ENCODE measurements around the gene CRYZ. TPM values are rescaled to one million over a fixed set of nuclear protein-coding genes. Genes with fewer than 3 reads are reported as not detected.
"Not testable (repeated sequence)": the region's sequence is repeated elsewhere in the genome, so short reads cannot be mapped to it uniquely, and the experiment has no call there.

Gene CRYZ
- total RNA-seq, 4 donors from 2014 or later: 16.1 to 39.5 (median 23.6) TPM

GRCh38 chr1:74763807-74764206, 31.0 kb upstream of the CRYZ start:
- WGBS, 2 donors: 84 to 89% methylated on average over 4 of the region's 4 CpGs
- no peak overlapping the region for H3K27ac ChIP-seq
- peaks cover 0 to 54% (median 2%) of the 10 kb centered on the region in 3 donors for H3K36me3 ChIP-seq
- no peaks in the 10 kb centered on the region for H3K4me1 ChIP-seq
- DNase-seq (ENCODE audit: low spot score in 2 of 2): no peak
- H3K9me3 ChIP-seq: no peaks in the 10 kb centered on the region
- no peaks in the 10 kb centered on the region for H3K27me3 ChIP-seq
- no peak overlapping the region for H3K4me3 ChIP-seq
- TF ChIP-seq POLR2A (IDR thresholded peaks at IDR 0.05) (no peak), CTCF (IDR thresholded peaks at IDR 0.05) (no peak), EP300 (IDR thresholded peaks at IDR 0.05) (no peak)

- not testable (repeated sequence) for H3K27me3 ChIP-seq; H3K9me3 ChIP-seq; H3K4me3 ChIP-seq; H3K27ac ChIP-seq; DNase-seq (ENCODE audit: low spot score in 2 of 2); H3K4me1 ChIP-seq
- peaks cover under 1 to 86% (median 11%) of the 10 kb centered on the region in 3 donors for H3K36me3 ChIP-seq
- 88 to 97% methylated on average over 2 of the region's 2 CpGs for WGBS, 2 donors
Measured at GRCh38 chr1:74756650-74757049, 23.8 kb upstream of the CRYZ start.

- DNase-seq (ENCODE audit: low spot score in 2 of 2): no peak
- Histone ChIP-seq H3K36me3 (peaks cover 0 to 90% (median 11%) of the 10 kb centered on the region in 3 donors), H3K27me3 (no peaks in the 10 kb centered on the region), H3K27ac (no peak overlapping the region), H3K4me3 (no peak overlapping the region), H3K9me3 (no peaks in the 10 kb centered on the region), H3K4me1 (no peaks in the 10 kb centered on the region)
- TF ChIP-seq POLR2A (IDR thresholded peaks at IDR 0.05) (no peak), CTCF (IDR thresholded peaks at IDR 0.05) (no peak), EP300 (IDR thresholded peaks at IDR 0.05) (no peak)
Measured at GRCh38 chr1:74755475-74755874, 22.6 kb upstream of the CRYZ start.

- TF ChIP-seq EP300 (IDR thresholded peaks at IDR 0.05): no peak
- no peak for TF ChIP-seq CTCF (IDR thresholded peaks at IDR 0.05)
- DNase-seq (ENCODE audit: low spot score in 2 of 2): no peak
- Histone ChIP-seq H3K27me3 (no peaks in the 10 kb centered on the region), H3K27ac (no peak overlapping the region), H3K36me3 (peaks cover 0 to 97% (median 11%) of the 10 kb centered on the region in 3 donors), H3K4me1 (no peaks in the 10 kb centered on the region), H3K9me3 (no peaks in the 10 kb centered on the region), H3K4me3 (no peak overlapping the region)
- 49 to 55% methylated on average over 2 of the region's 2 CpGs for WGBS, 2 donors
Measured at GRCh38 chr1:74753104-74753503, 20.3 kb upstream of the CRYZ start.

- 91 to 96% methylated on average over 1 of the region's 1 CpG for whole genome bisulfite sequencing, 2 donors
- peaks cover 0 to 95% (median 8%) of the 10 kb centered on the region in 3 donors for H3K36me3 ChIP-seq
Measured at GRCh38 chr1:74748960-74749359, 16.1 kb upstream of the CRYZ start.

GRCh38 chr1:74745247-74745646, 12.4 kb upstream of the CRYZ start:
- not testable (repeated sequence) for H3K4me1 ChIP-seq; H3K27me3 ChIP-seq; H3K27ac ChIP-seq; H3K9me3 ChIP-seq; DNase-seq (ENCODE audit: low spot score in 2 of 2); H3K4me3 ChIP-seq
- 96 to 97% methylated on average over 6 of the region's 6 CpGs for WGBS, 2 donors
- peaks cover 2 to 95% (median 11%) of the 10 kb centered on the region in 3 donors for H3K36me3 ChIP-seq

More at GRCh38 chr1:74748960-74749359, 16.1 kb upstream of the CRYZ start:
- Histone ChIP-seq H3K4me1 (no peaks in the 10 kb centered on the region), H3K27me3 (no peaks in the 10 kb centered on the region), H3K4me3 (no peak overlapping the region), H3K9me3 (no peaks in the 10 kb centered on the region), H3K27ac (no peak overlapping the region)
- no peak for TF ChIP-seq EP300 (IDR thresholded peaks at IDR 0.05)
- no peak for TF ChIP-seq CTCF (IDR thresholded peaks at IDR 0.05)
- TF ChIP-seq POLR2A (IDR thresholded peaks at IDR 0.05): no peak
- no peak for DNase-seq (ENCODE audit: low spot score in 2 of 2)

GRCh38 chr1:74740307-74740980, 7.6 kb upstream of the CRYZ start:
- 88 to 94% methylated on average over 13 of the region's 13 CpGs for WGBS, 2 donors
- not testable (repeated sequence) for H3K9me3 ChIP-seq; H3K4me3 ChIP-seq; H3K27ac ChIP-seq; H3K27me3 ChIP-seq; DNase-seq (ENCODE audit: low spot score in 2 of 2); H3K4me1 ChIP-seq
- H3K36me3 ChIP-seq: peaks cover 5 to 84% (median 18%) of the 10 kb centered on the region in 3 donors

All from tibial nerve (tissue), 4 donors.